RWPE2 (cell line): ENCODE results near the gene MSANTD3.
"Not testable (repeated sequence)": the region's sequence is repeated elsewhere in the genome, so short reads cannot be mapped to it uniquely, and the experiment has no call there.

Source experiments
- ATAC-seq: fragments of 200-7000 bp; cut with Tn5 transposase; 3 replicates; pipeline ENCODE4 v1.9.1; 2021; ENCODE audit warnings: low read depth
- DNase-seq: peaks from one replicate; pipeline ENCODE4 v3.0.0-alpha.2; 2020; ENCODE audit warnings: low spot score
- H3K27ac ChIP-seq: fragments of 450-650 bp; 2 replicates; pipeline ENCODE4 v1.5.1; 2017; ENCODE audit warnings: mild to moderate bottlenecking; ENCODE audit not compliant: poor library complexity, severe bottlenecking
- H3K27me3 ChIP-seq: fragments of 250-450 bp; sonication (Bioruptor Pico); 2 replicates; pipeline ENCODE4 v1.5.1; 2021; ENCODE audit warnings: mild to moderate bottlenecking, moderate library complexity; ENCODE audit not compliant: insufficient read depth, poor library complexity, severe bottlenecking
- H3K36me3 ChIP-seq: fragments of 250-450 bp; sonication (Bioruptor Pico); 2 replicates; pipeline ENCODE4 v1.5.1; 2020; ENCODE audit warnings: low read depth, mild to moderate bottlenecking, moderate library complexity
- H3K4me1 ChIP-seq: fragments of 250-450 bp; sonication (Bioruptor Pico); 2 replicates; pipeline ENCODE4 v1.5.1; 2021; ENCODE audit warnings: mild to moderate bottlenecking, moderate library complexity; ENCODE audit not compliant: insufficient read depth, poor library complexity, severe bottlenecking
- H3K4me3 ChIP-seq: fragments of 250-450 bp; sonication (Bioruptor Pico); 2 replicates; pipeline ENCODE4 v1.5.1; 2021; ENCODE audit warnings: mild to moderate bottlenecking, moderate library complexity; ENCODE audit not compliant: severe bottlenecking
- H3K9me3 ChIP-seq: fragments of 250-450 bp; sonication (Bioruptor Pico); 2 replicates; pipeline ENCODE4 v1.5.1; 2021; ENCODE audit warnings: mild to moderate bottlenecking, moderate library complexity; ENCODE audit not compliant: severe bottlenecking
- CTCF ChIP-seq: fragments of 450-650 bp; IDR thresholded peaks from one replicate; pipeline ENCODE4 v1.5.1; 2017; ENCODE audit warnings: mild to moderate bottlenecking, moderate library complexity; ENCODE audit not compliant: poor library complexity, severe bottlenecking

MSANTD3 gene

DNA sequence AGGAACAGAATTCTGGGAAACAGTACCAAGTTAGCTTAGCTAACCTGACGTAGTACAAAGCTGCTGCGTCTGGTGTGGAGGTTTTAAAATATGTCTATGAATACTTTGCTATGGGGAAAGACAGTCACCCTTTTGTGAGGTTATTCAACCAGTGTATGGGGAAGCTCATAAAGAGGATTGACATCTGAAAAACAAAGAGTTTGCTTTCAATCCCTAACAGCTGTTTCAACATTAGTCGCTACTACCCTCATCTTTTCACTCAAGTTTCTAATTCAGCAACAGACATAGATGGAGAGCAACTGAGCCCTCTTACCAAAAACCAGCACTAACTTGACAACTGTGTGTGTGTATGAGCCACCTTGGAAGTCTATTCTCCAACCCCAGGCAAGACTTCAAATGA is 7.8 kb upstream of the MSANTD3 start:
- Histone ChIP-seq H3K4me3 (no peak overlapping the region), H3K36me3 (no peaks in the 10 kb centered on the region), H3K27me3 (no peaks in the 10 kb centered on the region), H3K4me1 (no peaks in the 10 kb centered on the region), H3K27ac (no peak overlapping the region), H3K9me3 (no peaks in the 10 kb centered on the region)
- no peak for ATAC-seq
- DNase-seq: no peak
- TF ChIP-seq CTCF: no peak

DNA sequence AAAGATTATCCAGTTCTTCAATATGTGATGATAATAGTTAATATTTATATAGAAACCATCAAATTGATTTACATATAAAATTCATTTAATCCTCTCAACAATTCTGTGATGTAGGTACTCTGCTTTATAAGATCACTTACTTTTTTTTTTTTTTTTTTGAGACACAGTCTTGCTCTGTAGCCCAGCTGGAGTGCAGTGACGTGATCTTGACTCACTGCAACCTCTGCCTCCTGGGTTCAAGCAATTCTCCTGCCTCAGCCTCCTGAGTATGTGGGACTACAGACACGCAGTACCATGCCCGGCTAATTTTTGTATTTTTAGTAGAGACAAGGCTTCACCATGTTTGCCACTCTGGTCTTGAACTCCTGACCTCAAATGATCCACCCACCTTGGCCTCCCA is 5.8 kb upstream of the MSANTD3 start:
- H3K4me3 ChIP-seq, H3K27me3 ChIP-seq, DNase-seq, H3K27ac ChIP-seq, H3K36me3 ChIP-seq, H3K9me3 ChIP-seq, H3K4me1 ChIP-seq, ATAC-seq: not testable (repeated sequence)

GRCh38 chr9:100425758-100426157 is 1.2 kb upstream of the MSANTD3 start:
- H3K4me3 ChIP-seq: no peak overlapping the region
- peak overlapping the region; percentile 96 for H3K27ac ChIP-seq
- TF ChIP-seq CTCF: no peak

DNA sequence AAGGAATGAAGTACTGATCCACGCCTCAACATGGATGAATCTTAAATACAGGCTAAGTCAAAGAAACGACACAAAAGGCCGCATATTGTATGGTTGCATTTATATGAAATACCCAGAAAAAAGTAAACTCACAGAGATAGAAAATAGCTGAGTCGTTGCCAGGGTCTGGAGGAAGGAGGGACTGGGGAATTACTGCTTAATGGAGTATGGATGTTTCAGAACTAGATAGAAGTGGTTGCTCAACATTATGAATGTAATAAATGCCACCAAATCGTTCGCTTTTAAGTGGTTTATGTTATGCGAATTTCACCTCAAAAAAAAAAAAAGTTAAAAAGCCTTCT is 784 bp upstream of the MSANTD3 start:
- DNase-seq (no peak), ATAC-seq (no peak)
- TF ChIP-seq CTCF: no peak
- no peaks in the 10 kb centered on the region for H3K36me3 ChIP-seq
- peak overlapping the region; percentile 88 for H3K4me3 ChIP-seq
- H3K4me1 ChIP-seq: peaks cover 24% of the 10 kb centered on the region
- peak overlapping the region; percentile 96 for H3K27ac ChIP-seq
- H3K9me3 ChIP-seq: no peaks in the 10 kb centered on the region
- H3K27me3 ChIP-seq: no peaks in the 10 kb centered on the region

More at GRCh38 chr9:100425758-100426157, 1.2 kb upstream of the MSANTD3 start:
- Histone ChIP-seq H3K4me1 (peaks cover 24% of the 10 kb centered on the region), H3K36me3 (no peaks in the 10 kb centered on the region), H3K9me3 (no peaks in the 10 kb centered on the region), H3K27me3 (no peaks in the 10 kb centered on the region)
- DNase-seq: no peak
- ATAC-seq: no peak

GRCh38 chr9:100427366-100428263 is 672 bp downstream of the MSANTD3 start:
- TF ChIP-seq CTCF: no peak
- H3K4me1 ChIP-seq: peaks cover 24% of the 10 kb centered on the region
- H3K4me3 ChIP-seq: peak overlapping the region; percentile 88
- peak overlapping the region; percentile 96 for H3K27ac ChIP-seq
- ATAC-seq (peak; percentile 64), DNase-seq (peak; percentile 85)
- H3K27me3 ChIP-seq: no peaks in the 10 kb centered on the region
- no peaks in the 10 kb centered on the region for H3K9me3 ChIP-seq
- peaks cover 14% of the 10 kb centered on the region for H3K36me3 ChIP-seq
